Glutamatergic neuron (in vitro differentiated cells): ENCODE measurements around the gene STIMATE. TPM values are rescaled to one million over a fixed set of nuclear protein-coding genes. Genes with fewer than 3 reads are reported as not detected.

Experiments
- DNase-seq: peaks from one replicate; pipeline ENCODE4 v3.0.0; 2022
- H3K27ac Mint-ChIP-seq: one replicate; pipeline ENCODE4 v1.8.0; 2020; ENCODE audit warnings: mild to moderate bottlenecking, mixed read lengths, inconsistent platforms; ENCODE audit not compliant: unreplicated experiment
- H3K27me3 Mint-ChIP-seq: one replicate; pipeline ENCODE4 v1.8.0; 2020; ENCODE audit warnings: mild to moderate bottlenecking, moderate library complexity, mixed read lengths, inconsistent platforms; ENCODE audit not compliant: unreplicated experiment
- H3K36me3 Mint-ChIP-seq: one replicate; pipeline ENCODE4 v1.8.0; 2020; ENCODE audit warnings: mild to moderate bottlenecking, mixed read lengths, inconsistent platforms; ENCODE audit not compliant: unreplicated experiment
- H3K4me1 Mint-ChIP-seq: one replicate; pipeline ENCODE4 v1.8.0; 2020; ENCODE audit warnings: mild to moderate bottlenecking, low read depth, mixed read lengths, inconsistent platforms; ENCODE audit not compliant: unreplicated experiment
- H3K4me3 Mint-ChIP-seq: one replicate; pipeline ENCODE4 v1.8.0; 2020; ENCODE audit warnings: mild to moderate bottlenecking, mixed read lengths, inconsistent platforms; ENCODE audit not compliant: unreplicated experiment
- H3K9me3 Mint-ChIP-seq: one replicate; pipeline ENCODE4 v1.8.0; 2020; ENCODE audit warnings: mild to moderate bottlenecking, moderate library complexity, mixed read lengths, inconsistent platforms; ENCODE audit not compliant: unreplicated experiment
- CTCF ChIP-seq: fragments of 200-600 bp; sonication (generic); IDR thresholded peaks from one replicate; pipeline ENCODE4 v1.5.0; 2021; ENCODE audit not compliant: partially characterized antibody, unreplicated experiment
- microRNA-seq: library from miRNA; unstranded; fragments of <30 nt; microRNA quantifications from one replicate; pipeline ENCODE4, GENCODE V29; 2020; ENCODE audit not compliant: unreplicated experiment
- total RNA-seq: library from RNA; stranded (reverse); fragmentation: NEBNext Ultra II Directional; extraction: Animal tissue kit (Norgen Biotek cat#: 25700); gene quantifications from one replicate; pipeline ENCODE4 v1.2.1, GENCODE V29; 2021; ENCODE audit not compliant: unreplicated experiment

The STIMATE gene
- total RNA-seq, 1 donor from 2014 or later: 23.0 TPM

- H3K27ac Mint-ChIP-seq: no peak overlapping the region
- DNase-seq: peak; percentile 9
- H3K9me3 Mint-ChIP-seq: peaks cover 2% of the 10 kb centered on the region
- TF ChIP-seq CTCF: no peak
- H3K27me3 Mint-ChIP-seq: peaks cover 5% of the 10 kb centered on the region
- H3K36me3 Mint-ChIP-seq: no peaks in the 10 kb centered on the region
- H3K4me3 Mint-ChIP-seq: no peak overlapping the region
- H3K4me1 Mint-ChIP-seq: peaks cover 2% of the 10 kb centered on the region
These were observed 110.1 kb downstream of the STIMATE start for GRCh38 chr3:52787246-52787645.

Small RNA genes within 50 kb of the gene (microRNA-seq; reads per million reads assigned to microRNA genes)
- not detected for gene MIR8064

Other genes with a start within 250 kb of the STIMATE start
- 192 TPM for gene PBRM1, start 211.6 kb downstream of the STIMATE start, total RNA-seq
- gene GNL3, start 211.5 kb downstream of the STIMATE start, total RNA-seq: 75.2 TPM
- gene GLT8D1, start 191.8 kb downstream of the STIMATE start, total RNA-seq: 46.4 TPM
- 62.4 TPM for gene SPCS1, start 191.4 kb downstream of the STIMATE start, total RNA-seq
- 28.5 TPM for gene NEK4, start 126.6 kb downstream of the STIMATE start, total RNA-seq
- not detected for gene ITIH1, start 119.9 kb downstream of the STIMATE start, total RNA-seq
- not detected for gene ITIH3, start 102.8 kb downstream of the STIMATE start, total RNA-seq
- gene ITIH4, start 66.9 kb downstream of the STIMATE start, total RNA-seq: 8.0 TPM
- 3.5 TPM for gene MUSTN1, start 62.5 kb downstream of the STIMATE start, total RNA-seq
- 6.5 TPM for gene SFMBT1, start 148.5 kb upstream of the STIMATE start, total RNA-seq
- gene RFT1, start 232.9 kb upstream of the STIMATE start, total RNA-seq: 10.5 TPM